ENCODE measurements around the gene ZBTB40.

DNA sequence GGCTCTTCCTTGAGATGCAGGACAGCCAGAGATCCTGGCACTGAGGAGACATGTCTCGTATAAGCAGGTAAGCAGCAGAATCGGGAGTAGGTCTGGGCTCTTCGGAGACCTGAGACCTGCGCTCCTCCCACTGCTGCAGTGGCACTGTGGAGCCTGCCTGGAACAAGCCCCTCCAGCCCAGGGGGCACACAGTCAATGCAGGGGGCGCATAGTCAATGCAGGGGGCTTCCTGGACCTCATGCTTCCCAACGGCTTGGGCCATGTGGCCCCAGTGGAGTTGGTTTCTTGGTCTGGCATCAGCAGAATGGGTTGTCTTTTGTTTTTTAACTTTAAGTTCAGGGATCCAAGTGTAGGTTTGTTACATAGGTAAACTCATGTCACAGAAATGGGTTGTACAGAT, 83.7 kb downstream of the ZBTB40 start:
- TF ChIP-seq CTCF (IDR thresholded peaks at IDR 0.05), result no peak
- no peak for TF ChIP-seq POLR2A (IDR thresholded peaks at IDR 0.05; ENCODE audit: low read depth)

Measured in esophagus muscularis mucosa (tissue), 3 donors.